Choroid plexus epithelial cell (primary cell): ENCODE measurements around the gene CCDC191.

Source experiments
- DNase-seq: peaks from one replicate; pipeline ENCODE4 v3.0.0-alpha.2; 2010; ENCODE audit warnings: low read depth
- H3K4me3 ChIP-seq: 2 replicates; pipeline ENCODE4 v1.5.1; 2011; ENCODE audit warnings: low read depth, mild to moderate bottlenecking, control low read depth, low read length, moderate library complexity
- CTCF ChIP-seq: conservative IDR thresholded peaks from 2 replicates; pipeline ENCODE4 v1.5.1; 2011; ENCODE audit warnings: low read depth, mild to moderate bottlenecking, control low read depth, inconsistent platforms, low read length, moderate library complexity

The CCDC191 gene

GRCh38 chr3:114034787-114035545, 21.4 kb downstream of the CCDC191 start:
- DNase-seq: peak; percentile 1
- no peak overlapping the region for H3K4me3 ChIP-seq
- no peak for TF ChIP-seq CTCF

GRCh38 chr3:114034211-114034610, 22.1 kb downstream of the CCDC191 start:
- H3K4me3 ChIP-seq: no peak overlapping the region
- TF ChIP-seq CTCF: no peak
- DNase-seq: no peak

DNA sequence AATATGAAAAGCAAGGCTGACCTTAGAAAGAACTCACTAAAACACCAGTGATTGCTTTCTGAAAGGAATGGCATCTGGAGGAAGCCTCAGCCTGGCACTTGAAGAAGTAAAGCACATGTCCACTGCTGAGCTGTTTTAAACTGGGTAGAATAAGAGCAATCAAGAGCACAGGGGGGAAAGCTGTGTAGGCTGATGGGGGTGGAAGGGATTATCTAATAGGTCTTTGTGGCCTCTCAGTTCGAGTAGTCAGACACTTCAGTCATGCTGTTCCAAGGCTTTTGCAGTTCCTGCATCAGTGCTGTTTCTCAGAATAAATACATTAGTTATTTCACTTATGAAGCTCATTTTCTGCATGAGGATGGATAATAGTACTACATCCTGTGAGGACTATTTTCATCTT, 22.6 kb downstream of the CCDC191 start:
- TF ChIP-seq CTCF: no peak
- no peak for DNase-seq
- no peak overlapping the region for H3K4me3 ChIP-seq

DNA sequence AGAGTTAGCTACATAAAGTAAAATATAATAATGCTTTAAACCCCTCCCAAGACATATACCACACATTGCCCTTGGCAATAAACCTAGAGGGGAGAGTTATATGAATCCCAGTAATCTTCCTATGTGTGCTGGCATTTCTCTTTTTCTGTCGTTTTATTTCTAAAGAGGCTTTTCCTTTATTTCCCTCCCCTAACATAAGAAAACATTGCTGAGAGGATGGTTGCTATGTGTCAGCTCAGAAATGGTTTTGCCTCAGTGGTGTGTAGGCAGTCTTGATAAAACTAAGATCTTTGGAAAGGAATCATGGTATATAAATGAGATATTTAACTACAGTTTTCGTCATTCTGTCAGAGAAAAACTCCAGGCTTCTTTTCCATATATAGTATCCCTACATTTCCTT, 30.0 kb downstream of the CCDC191 start:
- no peak for TF ChIP-seq CTCF
- DNase-seq: no peak
- no peak overlapping the region for H3K4me3 ChIP-seq

DNA sequence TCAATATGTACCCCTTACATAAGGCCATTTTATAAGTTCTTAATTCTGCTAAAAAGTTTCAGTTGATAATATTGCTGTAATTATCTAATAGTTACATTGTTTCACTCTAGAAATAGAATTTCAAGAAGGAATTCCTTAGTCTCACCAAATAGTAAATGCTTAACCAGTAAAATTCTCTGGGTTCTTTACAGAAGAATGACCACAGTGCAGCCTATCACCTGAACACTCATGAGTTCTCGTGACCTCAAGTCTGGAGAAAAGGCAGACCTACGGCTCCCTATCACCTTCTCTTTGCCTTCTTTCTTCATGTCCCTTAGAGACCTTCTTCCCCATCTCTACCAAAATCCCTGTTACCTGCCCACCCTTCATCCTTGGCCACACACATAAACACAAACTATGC, 30.9 kb downstream of the CCDC191 start:
- DNase-seq: no peak
- H3K4me3 ChIP-seq: no peak overlapping the region
- TF ChIP-seq CTCF: no peak

DNA sequence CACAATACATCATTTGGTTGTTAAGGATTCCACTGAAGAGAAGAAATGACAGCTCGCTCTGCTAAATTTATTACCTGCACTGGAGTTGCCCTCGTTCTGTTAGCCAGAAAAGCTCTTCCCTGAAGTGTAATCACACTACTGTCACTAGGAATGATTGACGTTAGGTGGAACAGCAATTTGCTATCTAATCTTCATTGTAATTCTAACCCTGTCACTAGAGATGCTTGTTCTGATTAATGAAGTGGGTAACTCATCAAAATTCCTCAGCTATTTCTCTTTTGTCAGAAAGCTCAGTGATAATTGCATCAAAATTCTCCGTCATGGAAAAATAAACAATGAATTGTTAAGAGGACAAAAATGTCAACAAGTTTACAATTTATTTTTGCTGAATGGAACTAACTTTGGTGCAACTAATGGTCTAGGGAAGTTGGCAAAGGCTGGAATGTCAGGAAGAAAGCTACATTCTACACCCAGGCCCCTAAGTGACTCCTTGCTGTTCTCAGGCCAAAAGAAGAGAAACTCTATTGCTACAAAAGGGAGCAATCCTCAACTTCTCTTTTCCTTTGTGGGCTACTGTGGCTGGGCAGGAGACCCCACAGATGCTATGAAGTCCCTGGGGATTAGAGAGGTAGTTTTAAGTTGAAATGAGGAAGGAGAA, 34.1 kb downstream of the CCDC191 start:
- DNase-seq: no peak
- no peak for TF ChIP-seq CTCF
- no peak overlapping the region for H3K4me3 ChIP-seq

DNA sequence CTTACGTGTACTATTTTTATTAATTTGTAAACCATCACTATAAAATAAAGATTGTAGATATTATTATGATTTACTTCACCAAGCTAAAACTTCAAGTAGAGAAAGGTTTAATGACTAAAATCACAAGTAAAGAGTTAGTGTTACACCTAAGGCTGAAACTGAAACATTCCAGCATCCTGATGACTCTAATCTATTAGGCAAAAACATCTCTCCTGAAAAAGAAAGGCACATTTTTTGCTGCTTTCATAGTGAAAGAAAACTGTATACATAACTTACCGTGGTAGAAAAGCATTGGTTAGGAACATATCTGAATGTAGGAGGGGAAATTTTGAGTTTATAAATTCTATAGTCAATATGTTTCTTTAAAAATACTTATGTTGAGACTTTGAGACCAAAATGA, 35.4 kb downstream of the CCDC191 start:
- H3K4me3 ChIP-seq: no peak overlapping the region
- TF ChIP-seq CTCF: no peak
- no peak for DNase-seq
